Fibroblast of skin of left quadriceps (primary cell): ENCODE measurements around the gene VRK3.
A peak's percentile ranks its signal among the peaks of the same experiment; 100 is the strongest.

Source experiments
- DNase-seq, 2 experiments: peaks; one replicate each; pipeline ENCODE4 v3.0.0-alpha.2; 2013; ENCODE audit warnings: low read depth in 2 of 2

VRK3 gene

GRCh38 chr19:49930483-49931011 is 94.6 kb downstream of the VRK3 start:
- no peak for DNase-seq

DNA sequence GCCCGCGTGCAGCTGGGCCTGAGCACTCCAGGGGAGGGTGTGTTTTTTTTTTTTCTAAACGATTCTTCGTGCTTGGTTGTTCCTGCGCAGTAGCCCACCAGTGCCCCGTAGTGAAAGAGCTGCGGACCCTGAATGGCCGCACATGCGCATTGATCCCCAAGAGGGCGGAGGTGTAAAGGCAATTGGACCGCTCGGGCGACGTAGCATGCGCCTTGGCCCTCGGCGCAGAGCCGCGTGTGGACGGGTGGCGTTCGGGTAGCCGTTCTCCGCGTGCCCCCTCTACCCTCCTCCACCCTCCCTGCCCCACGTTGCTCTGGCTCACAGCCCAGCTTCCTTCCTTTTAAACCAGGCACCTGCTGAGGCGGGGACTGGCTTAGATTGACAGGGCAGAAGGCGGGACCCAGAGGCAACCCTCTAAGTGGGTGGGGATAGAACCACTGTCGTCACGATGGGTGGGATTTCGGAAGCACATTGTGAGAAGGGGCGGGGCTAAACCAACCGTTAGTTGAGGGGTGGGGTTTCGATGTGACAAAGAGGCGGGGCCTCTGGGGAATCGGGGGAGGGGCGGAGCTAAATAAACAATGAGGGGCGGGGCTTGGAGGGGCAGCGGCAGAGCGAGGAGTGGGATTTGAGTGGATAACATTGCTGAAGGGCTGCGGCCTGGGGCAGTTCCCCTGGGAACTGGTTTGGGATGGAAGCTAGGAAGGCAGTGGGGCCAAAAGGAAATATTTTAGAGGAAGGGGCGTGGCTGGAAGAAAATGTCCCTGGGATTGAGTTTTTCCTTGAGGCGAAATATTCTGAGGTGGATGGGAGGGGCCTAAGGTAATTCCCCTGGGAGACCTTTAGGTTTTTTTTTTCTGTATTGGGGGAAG is 95.3 kb downstream of the VRK3 start:
- peak; percentile 89 to 91 for DNase-seq

DNA sequence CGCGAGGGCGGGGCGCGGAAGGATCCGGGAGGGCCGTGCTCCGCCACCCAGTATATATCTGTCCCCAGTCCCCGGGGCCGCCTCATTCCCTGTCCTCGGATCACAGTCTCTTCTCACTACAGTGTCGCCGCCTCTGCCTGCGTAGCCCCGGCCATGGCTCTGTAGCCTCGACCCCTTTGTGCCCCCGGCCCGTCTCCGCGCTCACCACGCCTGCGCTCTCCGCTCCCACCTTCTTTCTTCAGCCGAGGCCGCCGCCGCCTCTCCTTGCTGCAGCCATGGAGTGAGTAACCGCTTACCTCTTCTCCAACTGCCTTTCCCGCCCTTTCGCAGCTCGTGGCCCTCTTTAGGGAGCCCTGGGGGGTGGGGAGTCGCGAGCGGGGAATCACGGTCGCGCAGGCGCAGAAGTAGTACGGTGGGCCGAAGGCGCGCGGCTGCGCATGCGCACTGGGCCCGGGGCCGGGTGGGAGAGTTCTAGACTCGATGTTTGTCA is 96.0 kb downstream of the VRK3 start, which contains the start of the genes ATF5 and NUP62:
TSS of gene ATF5 (plus strand) at position 85 of the 490 bp plus-strand sequence. CDS start 1,646 bp downstream, outside the sequence.
TSS of gene NUP62 (minus strand) at position 384 of the 490 bp plus-strand sequence. CDS start 19,697 bp downstream, outside the sequence.
- DNase-seq: peak; percentile 64 to 65

GRCh38 chr19:49927526-49928264 is 97.5 kb downstream of the VRK3 start:
- no peak for DNase-seq

DNA sequence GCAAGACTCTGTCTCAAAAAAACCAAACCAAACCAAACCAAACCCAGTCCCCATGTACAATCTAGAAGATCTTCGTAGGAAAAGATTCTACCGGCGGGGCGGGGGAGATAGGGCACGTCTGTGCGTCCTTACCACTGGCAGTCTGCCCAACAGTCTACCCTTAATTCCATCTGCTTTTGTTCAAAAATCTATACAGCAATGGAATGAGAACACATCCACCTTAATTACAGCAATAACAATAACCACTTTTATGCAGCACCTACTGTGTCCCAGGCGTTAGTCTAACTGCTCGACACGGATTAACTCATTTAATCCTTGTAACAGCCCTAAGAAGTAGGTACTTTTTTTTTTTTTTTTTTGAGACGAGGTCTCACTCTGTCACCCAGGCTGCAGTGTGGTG is 98.7 kb downstream of the VRK3 start:
- DNase-seq: no peak
